ENCODE data around the gene INTS14.
"Not testable (repeated sequence)": the region's sequence is repeated elsewhere in the genome, so short reads cannot be mapped to it uniquely, and the experiment has no call there.

Gene INTS14

DNA sequence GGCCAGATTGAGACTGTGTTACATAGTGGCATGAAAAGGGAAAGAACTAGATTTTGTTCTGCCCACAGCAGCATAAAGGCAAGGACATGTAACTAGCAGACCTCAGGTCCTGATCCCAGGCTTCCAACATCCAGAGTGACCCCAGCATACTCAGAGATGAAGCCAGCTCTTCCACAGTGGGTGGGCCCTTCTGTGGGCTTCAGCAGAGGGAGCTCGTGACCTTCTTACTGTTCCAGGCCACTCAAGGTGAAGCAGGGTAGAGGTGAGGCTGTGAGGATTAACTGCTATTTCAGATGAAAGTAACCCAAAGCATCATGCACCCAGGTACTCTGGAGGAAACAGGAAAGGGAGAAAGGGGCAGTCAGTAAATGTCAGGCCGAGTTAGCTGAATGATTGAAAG lies 9.9 kb upstream of the INTS14 start:
- Histone ChIP-seq H3K9ac (no peak overlapping the region), H3K4me2 (no peak overlapping the region), H3K9me3 (replicated peaks in 1 of 11) (no peaks in the 10 kb centered on the region), H4K20me1 (no peaks in the 10 kb centered on the region), H3K27ac (no peak overlapping the region), H3K36me3 (peaks cover 0 to 20% (median 0%) of the 10 kb centered on the region in 11 experiments; a peak in 9 of 22 replicates), H3K4me1 (peaks cover 0 to 14% (median 9%) of the 10 kb centered on the region in 10 experiments; a peak in 12 of 20 replicates), H3K4me3 (no peak overlapping the region), H3K27me3 (no peaks in the 10 kb centered on the region)
- no peak for TF ChIP-seq Cebpa-rat (IDR thresholded peaks at IDR 0.05)

DNA sequence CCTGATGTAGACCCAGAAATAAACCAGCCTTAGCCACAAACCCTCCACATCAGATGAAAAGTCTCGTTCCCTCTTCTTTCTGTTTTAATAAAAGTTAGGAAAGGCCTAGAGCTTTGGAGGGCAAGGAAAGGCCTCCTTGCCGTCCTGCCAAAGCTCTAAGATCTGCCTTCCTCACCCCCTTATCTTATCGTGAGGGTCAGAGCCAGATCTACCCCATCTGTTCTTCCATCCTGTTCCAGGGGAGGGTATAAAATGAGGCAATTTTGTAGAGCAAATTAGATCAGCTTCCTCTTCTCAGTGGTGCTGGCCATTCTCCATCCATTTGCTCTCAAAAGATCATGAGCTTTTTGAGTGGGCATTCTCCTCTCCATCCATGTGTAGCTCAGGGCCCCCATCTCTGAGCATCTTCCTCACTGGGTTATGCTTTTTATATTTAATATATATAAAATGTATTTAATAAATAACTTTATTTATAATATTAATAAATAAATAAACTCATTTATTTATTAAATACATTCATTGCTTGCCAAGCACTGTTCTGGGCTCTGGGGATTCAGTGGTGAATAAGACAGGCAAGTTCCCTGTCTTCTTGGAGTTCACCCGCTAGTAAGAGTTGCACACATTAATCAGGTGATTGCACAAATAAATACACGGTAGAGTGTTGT lies 8.8 kb upstream of the INTS14 start:
- Histone ChIP-seq H3K4me1 (peaks cover 0 to 8% (median 6%) of the 10 kb centered on the region in 10 experiments; a peak in 12 of 20 replicates), H3K9me3 (replicated peaks in 1 of 11) (no peaks in the 10 kb centered on the region), H3K4me3 (no peak overlapping the region), H4K20me1 (no peaks in the 10 kb centered on the region), H3K27ac (no peak overlapping the region), H3K9ac (no peak overlapping the region), H3K4me2 (no peak overlapping the region), H3K27me3 (no peaks in the 10 kb centered on the region), H3K36me3 (peaks cover 0 to 10% (median 0%) of the 10 kb centered on the region in 11 experiments; a peak in 4 of 22 replicates)
- TF ChIP-seq Cebpa-rat (IDR thresholded peaks at IDR 0.05), result no peak

DNA sequence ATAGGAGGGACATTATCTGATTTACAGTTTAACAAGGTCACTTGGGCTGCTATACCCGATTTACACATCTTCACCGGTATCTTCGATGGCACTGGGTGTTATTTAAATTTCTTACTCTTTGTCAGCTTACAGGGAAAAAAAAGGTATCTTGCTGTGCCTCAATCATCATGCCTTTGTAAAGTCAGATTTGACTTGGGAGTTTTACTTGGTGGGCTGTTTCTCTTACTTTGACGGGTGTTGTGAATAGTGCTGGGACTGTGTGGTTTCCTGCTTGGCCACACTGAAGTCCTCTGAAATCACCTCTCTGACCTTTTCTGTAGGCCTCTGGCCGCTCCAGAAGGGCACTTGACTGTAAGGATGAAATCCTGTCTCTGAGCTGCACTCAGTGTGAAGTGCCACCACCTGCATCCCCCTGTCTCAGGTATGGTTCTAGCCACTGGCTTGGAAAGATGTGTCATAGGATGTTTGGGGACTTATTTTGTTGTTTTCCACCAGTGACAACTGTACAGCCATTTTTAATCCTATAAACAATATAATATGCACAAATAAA lies 7.7 kb upstream of the INTS14 start:
- Histone ChIP-seq H3K4me3 (no peak overlapping the region), H3K27me3 (no peaks in the 10 kb centered on the region), H3K4me2 (no peak overlapping the region)

DNA sequence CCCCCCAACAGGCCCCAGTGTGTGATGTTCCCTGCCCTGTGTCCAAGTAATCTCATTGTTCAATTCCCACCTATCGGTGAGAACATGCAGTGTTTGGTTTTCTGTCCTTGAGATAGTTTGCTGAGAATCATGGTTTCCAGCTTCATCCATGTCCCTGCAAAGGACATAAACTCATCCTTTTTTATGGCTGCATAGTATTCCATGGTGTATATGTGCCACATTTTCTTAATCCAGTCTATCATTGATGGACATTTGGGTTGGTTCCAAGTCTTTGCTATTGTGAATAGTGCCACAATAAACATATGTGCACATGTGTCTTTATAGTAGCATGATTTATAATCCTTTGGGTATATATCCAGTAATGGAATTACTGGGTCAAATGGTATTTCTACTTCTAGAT lies 5.0 kb upstream of the INTS14 start:
- not testable (repeated sequence) for H3K4me2 ChIP-seq; H3K9me3 ChIP-seq (replicated peaks in 1 of 11); H4K20me1 ChIP-seq; H3K4me3 ChIP-seq; H3K9ac ChIP-seq; H3K36me3 ChIP-seq; H3K27me3 ChIP-seq; H3K27ac ChIP-seq
- peaks cover 12 to 24% (median 21%) of the 10 kb centered on the region in 10 experiments for H3K4me1 ChIP-seq

More for the DNA sequence above, 7.7 kb upstream of the INTS14 start:
- no peaks in the 10 kb centered on the region for H3K9me3 ChIP-seq (replicated peaks in 1 of 11)
- peaks cover 0 to 2% (median under 1%) of the 10 kb centered on the region in 10 experiments; a peak in 7 of 20 replicates for H3K4me1 ChIP-seq
- H3K9ac ChIP-seq, result no peak overlapping the region
- no peak for TF ChIP-seq Cebpa-rat (IDR thresholded peaks at IDR 0.05)
- H4K20me1 ChIP-seq, result no peaks in the 10 kb centered on the region
- H3K36me3 ChIP-seq, result no peaks in the 10 kb centered on the region
- H3K27ac ChIP-seq, result no peak overlapping the region

DNA sequence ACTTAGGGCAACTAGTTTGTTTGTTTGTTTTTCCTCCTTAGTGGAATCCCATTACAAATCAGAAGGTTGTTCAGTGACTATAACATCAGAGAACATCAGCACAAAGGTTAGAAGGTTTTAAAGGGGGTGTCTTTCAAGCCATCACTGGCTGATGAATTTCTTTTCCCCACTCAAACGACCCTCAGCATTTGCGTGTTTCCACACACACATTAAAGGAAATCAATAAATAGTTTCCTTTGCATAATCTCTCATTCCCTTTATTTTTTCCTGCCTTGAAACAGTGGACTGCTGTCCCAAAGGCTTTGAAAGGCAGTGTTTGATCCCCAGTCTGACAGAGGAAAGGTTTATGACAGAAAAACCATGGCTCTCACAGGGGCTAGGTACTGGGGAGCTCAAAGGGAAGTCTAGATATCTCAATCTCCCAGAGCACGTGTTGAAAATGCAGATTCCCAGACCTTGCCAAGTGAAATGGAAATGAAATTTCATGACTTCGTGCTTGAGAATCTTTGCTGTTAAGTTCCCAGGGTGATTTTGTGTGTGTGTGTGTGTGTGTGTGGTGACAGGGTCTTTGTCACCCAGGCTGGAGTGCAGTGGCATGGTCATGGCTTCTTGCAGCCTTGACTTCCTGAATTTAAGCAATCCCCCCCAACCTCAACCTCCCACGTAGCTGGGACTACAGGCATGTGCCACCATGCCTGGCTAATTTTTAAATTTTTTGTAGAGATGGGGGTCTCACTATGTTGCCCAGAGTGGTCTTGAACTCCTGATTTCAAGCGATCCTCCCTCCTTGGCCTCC lies 2.2 kb upstream of the INTS14 start:
- no peaks in the 10 kb centered on the region for H3K9me3 ChIP-seq (replicated peaks in 1 of 11)
- H3K9ac ChIP-seq, result no peak overlapping the region
- TF ChIP-seq Cebpa-rat (IDR thresholded peaks at IDR 0.05), result no peak
- H3K4me2 ChIP-seq, result peak overlapping the region in 8 of 11 experiments; percentile 3 to 89 (median 40); a peak in 12 of 22 replicates
- H4K20me1 ChIP-seq, result no peaks in the 10 kb centered on the region
- no peak overlapping the region for H3K27ac ChIP-seq
- H3K4me1 ChIP-seq, result peaks cover 31 to 42% (median 40%) of the 10 kb centered on the region in 10 experiments
- no peaks in the 10 kb centered on the region for H3K27me3 ChIP-seq
- H3K4me3 ChIP-seq, result no peak overlapping the region
- H3K36me3 ChIP-seq, result peaks cover 0 to 7% (median 0%) of the 10 kb centered on the region in 11 experiments; a peak in 3 of 22 replicates

DNA sequence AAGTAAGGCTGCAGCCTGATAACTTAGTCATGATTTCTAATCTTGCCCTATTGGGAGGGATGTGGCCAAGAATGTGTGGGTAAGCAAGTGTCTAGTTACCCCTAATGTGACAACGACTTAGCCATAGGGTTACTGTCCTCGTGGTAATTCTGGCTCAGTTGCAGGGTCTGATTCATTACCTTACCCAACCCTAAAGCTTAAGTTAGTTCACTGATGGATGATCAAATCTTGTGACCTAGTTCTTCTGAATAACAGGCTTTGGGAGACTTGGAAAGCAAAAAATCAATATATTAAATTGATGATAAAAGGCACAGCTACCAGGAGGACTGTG lies 1.6 kb upstream of the INTS14 start:
- peak overlapping the region in 5 of 11 experiments; percentile 97 to 99 (median 98); a peak in 4 of 22 replicates for H3K9ac ChIP-seq
- H3K9me3 ChIP-seq (replicated peaks in 1 of 11), result no peaks in the 10 kb centered on the region
- peaks cover 31 to 44% (median 40%) of the 10 kb centered on the region in 10 experiments for H3K4me1 ChIP-seq
- H3K4me3 ChIP-seq, result no peak overlapping the region
- H3K4me2 ChIP-seq, result peak overlapping the region; percentile 74 to 96 (median 87); a peak in 21 of 22 replicates
- no peaks in the 10 kb centered on the region for H4K20me1 ChIP-seq
- TF ChIP-seq Cebpa-rat (IDR thresholded peaks at IDR 0.05), result no peak
- peaks cover 0 to 8% (median 0%) of the 10 kb centered on the region in 11 experiments; a peak in 5 of 22 replicates for H3K36me3 ChIP-seq
- H3K27ac ChIP-seq, result no peak overlapping the region; a peak in 3 of 22 replicates
- no peaks in the 10 kb centered on the region for H3K27me3 ChIP-seq

DNA sequence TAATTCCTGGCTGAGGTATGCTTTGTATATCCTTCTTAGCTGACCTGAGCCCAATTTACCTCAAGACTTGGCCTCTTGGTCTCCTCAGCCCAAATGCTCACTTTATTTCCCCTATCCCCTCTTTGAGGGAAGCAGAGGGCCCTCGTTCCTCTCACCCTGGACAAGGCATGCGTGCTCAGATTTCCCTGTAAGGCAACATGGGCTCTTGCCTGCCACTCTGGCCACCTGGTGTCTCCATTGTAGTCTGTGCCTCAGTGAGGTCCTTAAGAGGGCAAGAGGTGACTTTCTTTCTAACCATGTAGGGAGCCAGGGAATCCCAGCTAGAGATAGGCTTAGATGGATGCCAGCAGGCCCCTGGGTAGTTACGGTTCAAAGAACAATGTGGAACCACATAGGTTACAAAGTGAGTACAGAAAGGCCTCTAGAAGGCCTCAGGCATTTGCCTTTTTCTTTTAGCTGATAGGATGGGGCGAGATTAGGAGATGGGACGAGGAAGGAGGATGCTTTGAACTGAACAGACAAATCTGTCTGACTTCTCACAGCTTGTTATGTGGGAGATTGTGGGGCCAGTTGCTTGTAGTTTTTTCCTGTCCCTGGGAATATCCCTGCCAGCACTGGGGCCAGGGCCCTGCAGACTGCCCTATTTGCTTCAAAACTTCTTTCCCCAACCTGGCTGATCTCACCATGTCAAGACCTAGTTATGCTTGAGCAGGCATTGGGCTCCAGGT lies 1.1 kb upstream of the INTS14 start:
- peaks cover 31 to 44% (median 40%) of the 10 kb centered on the region in 10 experiments for H3K4me1 ChIP-seq
- peak overlapping the region; percentile 93 to 99 (median 97) for H3K9ac ChIP-seq
- H3K4me2 ChIP-seq, result peak overlapping the region; percentile 74 to 96 (median 87)
- no peak for TF ChIP-seq Cebpa-rat (IDR thresholded peaks at IDR 0.05)
- H3K36me3 ChIP-seq, result peaks cover 0 to 11% (median 5%) of the 10 kb centered on the region in 11 experiments; a peak in 16 of 22 replicates
- H4K20me1 ChIP-seq, result no peaks in the 10 kb centered on the region; a peak in 1 of 22 replicates
- H3K4me3 ChIP-seq, result peak overlapping the region; percentile 75 to 95 (median 88)
- H3K9me3 ChIP-seq (replicated peaks in 1 of 11), result no peaks in the 10 kb centered on the region
- no peaks in the 10 kb centered on the region for H3K27me3 ChIP-seq
- H3K27ac ChIP-seq, result peak overlapping the region; percentile 91 to 98 (median 96)

DNA sequence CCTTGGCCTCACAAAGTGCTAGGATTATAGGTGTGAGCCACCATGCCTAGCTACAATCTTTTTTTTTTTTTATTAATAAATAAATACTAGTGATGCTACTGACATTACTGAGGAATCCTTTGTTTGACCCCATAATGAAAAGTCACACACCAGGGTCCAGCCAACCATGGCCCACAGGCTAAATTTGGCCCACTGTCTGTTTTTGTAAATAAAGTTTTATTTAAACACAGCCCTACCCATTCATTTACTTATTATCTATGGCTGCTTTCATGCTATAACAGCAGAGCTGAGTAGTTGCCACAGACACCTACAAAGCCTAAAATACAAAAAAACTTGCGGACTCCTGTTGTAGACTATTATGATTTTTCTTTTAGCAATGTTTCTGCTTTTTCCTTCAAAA lies 7.4 kb downstream of the INTS14 start:
- TF ChIP-seq Cebpa-rat (IDR thresholded peaks at IDR 0.05), result no peak
- H3K9me3 ChIP-seq (replicated peaks in 1 of 11), result no peaks in the 10 kb centered on the region
- H3K36me3 ChIP-seq, result peaks cover 65 to 96% (median 74%) of the 10 kb centered on the region in 11 experiments

More for the DNA sequence above, 7.4 kb downstream of the INTS14 start:
- Histone ChIP-seq H3K4me1 (peaks cover 0 to 10% (median 4%) of the 10 kb centered on the region in 10 experiments; a peak in 15 of 20 replicates), H3K4me2 (no peak overlapping the region), H3K4me3 (no peak overlapping the region), H3K27ac (no peak overlapping the region), H3K9ac (no peak overlapping the region; a peak in 1 of 22 replicates), H3K27me3 (no peaks in the 10 kb centered on the region), H4K20me1 (peaks cover 0 to 6% (median 0%) of the 10 kb centered on the region in 11 experiments; a peak in 1 of 22 replicates)

Measured in BLaER1 treated with 17β-estradiol and CSF1 and Interleukin-3, amounts not matched to agents 10 nM and 100 nM (cell line).